ENCODE results near the gene SLC2A8. TPM values are rescaled to one million over a fixed set of nuclear protein-coding genes. Genes with fewer than 3 reads are reported as not detected.
A peak's percentile ranks its signal among the peaks of the same experiment; 100 is the strongest.

Gene SLC2A8
- total RNA-seq, 1 donor from 2014 or later, result 18.5 TPM

- TF ChIP-seq CTCF (IDR thresholded peaks at IDR 0.05), result peak; percentile 55
- Histone ChIP-seq H3K27ac (peak overlapping the region; percentile 86), H3K9me3 (no peaks in the 10 kb centered on the region), H3K27me3 (ENCODE audit: low read depth) (no peaks in the 10 kb centered on the region), H3K36me3 (peaks cover 14% of the 10 kb centered on the region), H3K4me3 (peak overlapping the region; percentile 79), H3K4me1 (peaks cover 22% of the 10 kb centered on the region)
- intact Hi-C loops (cut with DNase I), result no loop called here
- ATAC-seq (peak; percentile 7 to 15), DNase-seq (peak; percentile 70)
Observed at GRCh38 chr9:127397646-127398274, 791 bp downstream of the SLC2A8 start.

GRCh38 chr9:127398275-127398647, 1.3 kb downstream of the SLC2A8 start:
- DNase-seq, result no peak
- Histone ChIP-seq H3K4me1 (peaks cover 22% of the 10 kb centered on the region), H3K27me3 (ENCODE audit: low read depth) (no peaks in the 10 kb centered on the region), H3K4me3 (peak overlapping the region; percentile 79), H3K27ac (no peak overlapping the region), H3K36me3 (peaks cover 14% of the 10 kb centered on the region), H3K9me3 (no peaks in the 10 kb centered on the region)
- no peak for TF ChIP-seq CTCF (IDR thresholded peaks at IDR 0.05)
- intact Hi-C loops (cut with DNase I), result no loop called here
- ATAC-seq, result no peak

- Histone ChIP-seq H3K27me3 (ENCODE audit: low read depth) (no peaks in the 10 kb centered on the region), H3K9me3 (no peaks in the 10 kb centered on the region), H3K27ac (no peak overlapping the region), H3K4me1 (peaks cover 22% of the 10 kb centered on the region), H3K36me3 (peaks cover 20% of the 10 kb centered on the region), H3K4me3 (peak overlapping the region; percentile 79)
- no peak for TF ChIP-seq CTCF (IDR thresholded peaks at IDR 0.05)
- ATAC-seq (no peak), DNase-seq (no peak)
- intact Hi-C loops (cut with DNase I), result no loop called here
Observed at GRCh38 chr9:127398715-127399400, 1.9 kb downstream of the SLC2A8 start.

GRCh38 chr9:127399736-127400269, 2.8 kb downstream of the SLC2A8 start:
- H3K27ac ChIP-seq, result no peak overlapping the region
- no peaks in the 10 kb centered on the region for H3K27me3 ChIP-seq (ENCODE audit: low read depth)
- no peaks in the 10 kb centered on the region for H3K9me3 ChIP-seq
- TF ChIP-seq CTCF (IDR thresholded peaks at IDR 0.05), result no peak
- H3K4me1 ChIP-seq, result peaks cover 22% of the 10 kb centered on the region
- peaks cover 30% of the 10 kb centered on the region for H3K36me3 ChIP-seq
- H3K4me3 ChIP-seq, result no peak overlapping the region
- intact Hi-C loops (cut with DNase I), result no loop called here
- ATAC-seq, result no peak
- no peak for DNase-seq

GRCh38 chr9:127402401-127403090, 5.6 kb downstream of the SLC2A8 start:
- Histone ChIP-seq H3K9me3 (no peaks in the 10 kb centered on the region), H3K4me3 (no peak overlapping the region), H3K4me1 (peaks cover 15% of the 10 kb centered on the region), H3K27ac (no peak overlapping the region), H3K36me3 (peaks cover 43% of the 10 kb centered on the region), H3K27me3 (ENCODE audit: low read depth) (no peaks in the 10 kb centered on the region)
- ATAC-seq (no peak), DNase-seq (no peak)
- TF ChIP-seq CTCF (IDR thresholded peaks at IDR 0.05), result no peak
- intact Hi-C loops (cut with DNase I), result no loop called here

Data from lower lobe of right lung (tissue), 2 donors.